GM19438 (cell line): ENCODE data around the gene TRPC1.
A peak's percentile ranks its signal among the peaks of the same experiment; 100 is the strongest.

Experiments used
- ATAC-seq: cut with Tn5 transposase; IDR thresholded peaks from one replicate; pipeline ENCODE4 v1.9.1; 2021; ENCODE audit warnings: low read depth; ENCODE audit not compliant: unreplicated experiment

TRPC1 gene

GRCh38 chr3:142828703-142829305 is 105.0 kb downstream of the TRPC1 start:
- ATAC-seq: peak; percentile 97

- no peak for ATAC-seq
These were observed 113.7 kb downstream of the TRPC1 start for GRCh38 chr3:142837526-142837925.

- no peak for ATAC-seq
These were observed 116.0 kb downstream of the TRPC1 start for GRCh38 chr3:142839831-142840230.

- no peak for ATAC-seq
These were observed 120.6 kb downstream of the TRPC1 start for GRCh38 chr3:142844339-142844977.

GRCh38 chr3:142846779-142847577 is 123.1 kb downstream of the TRPC1 start:
- no peak for ATAC-seq

GRCh38 chr3:142849148-142849547 is 125.3 kb downstream of the TRPC1 start:
- ATAC-seq: no peak

GRCh38 chr3:142850395-142851023 is 126.7 kb downstream of the TRPC1 start:
- ATAC-seq: no peak

GRCh38 chr3:142852009-142852408 is 128.2 kb downstream of the TRPC1 start:
- ATAC-seq: no peak

- ATAC-seq: peak; percentile 65
These were observed 129.7 kb downstream of the TRPC1 start for GRCh38 chr3:142853270-142854168.

- no peak for ATAC-seq
These were observed 133.2 kb downstream of the TRPC1 start for GRCh38 chr3:142857056-142857455.
